ENCODE data around the gene ERICH6.

The ERICH6 gene

DNA sequence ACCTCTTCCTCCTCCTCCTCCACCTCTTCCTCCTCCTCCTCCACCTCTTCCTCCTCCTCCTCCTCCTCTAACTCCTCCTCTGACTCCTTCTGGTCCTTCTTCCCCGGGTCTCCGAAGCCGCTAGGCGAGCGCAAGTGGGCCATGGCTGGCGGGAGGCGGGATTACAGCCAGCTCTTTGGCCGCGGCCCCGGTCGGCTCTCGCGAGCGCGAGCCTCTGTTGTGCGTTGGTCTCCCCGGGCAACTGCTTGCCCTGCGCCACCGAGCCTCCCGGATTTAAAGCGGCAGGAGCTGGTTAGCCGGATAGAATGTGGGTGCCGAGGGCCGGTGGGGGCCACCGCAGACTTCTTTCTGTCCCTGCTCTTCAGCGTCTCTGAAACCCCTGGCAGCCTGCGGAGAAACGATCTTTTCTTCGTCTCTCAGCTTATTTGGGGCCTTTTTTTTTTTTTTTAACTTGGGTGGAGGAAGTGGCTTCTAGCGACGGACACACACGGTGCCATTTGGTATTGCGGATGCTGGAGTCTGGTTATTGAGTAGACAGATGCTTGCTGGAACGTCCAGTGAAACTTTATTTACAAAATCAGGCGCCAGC is at the start of gene ERICH6:
TSS of gene ERICH6 (minus strand) at position 165 of the 589 bp plus-strand sequence. CDS start at position 143, 22 bp downstream.
- peak within 1 kb of the TSS; percentile 61 for H3K4me3 ChIP-seq (ENCODE audit: low read depth, low read length)
- TF ChIP-seq, protein P1, sequence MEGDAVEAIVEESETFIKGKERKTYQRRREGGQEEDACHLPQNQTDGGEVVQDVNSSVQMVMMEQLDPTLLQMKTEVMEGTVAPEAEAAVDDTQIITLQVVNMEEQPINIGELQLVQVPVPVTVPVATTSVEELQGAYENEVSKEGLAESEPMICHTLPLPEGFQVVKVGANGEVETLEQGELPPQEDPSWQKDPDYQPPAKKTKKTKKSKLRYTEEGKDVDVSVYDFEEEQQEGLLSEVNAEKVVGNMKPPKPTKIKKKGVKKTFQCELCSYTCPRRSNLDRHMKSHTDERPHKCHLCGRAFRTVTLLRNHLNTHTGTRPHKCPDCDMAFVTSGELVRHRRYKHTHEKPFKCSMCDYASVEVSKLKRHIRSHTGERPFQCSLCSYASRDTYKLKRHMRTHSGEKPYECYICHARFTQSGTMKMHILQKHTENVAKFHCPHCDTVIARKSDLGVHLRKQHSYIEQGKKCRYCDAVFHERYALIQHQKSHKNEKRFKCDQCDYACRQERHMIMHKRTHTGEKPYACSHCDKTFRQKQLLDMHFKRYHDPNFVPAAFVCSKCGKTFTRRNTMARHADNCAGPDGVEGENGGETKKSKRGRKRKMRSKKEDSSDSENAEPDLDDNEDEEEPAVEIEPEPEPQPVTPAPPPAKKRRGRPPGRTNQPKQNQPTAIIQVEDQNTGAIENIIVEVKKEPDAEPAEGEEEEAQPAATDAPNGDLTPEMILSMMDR (IDR thresholded peaks at IDR 0.05; ENCODE audit: borderline replicate concordance, insufficient read depth, low read depth, low read length), result no peak

DNA sequence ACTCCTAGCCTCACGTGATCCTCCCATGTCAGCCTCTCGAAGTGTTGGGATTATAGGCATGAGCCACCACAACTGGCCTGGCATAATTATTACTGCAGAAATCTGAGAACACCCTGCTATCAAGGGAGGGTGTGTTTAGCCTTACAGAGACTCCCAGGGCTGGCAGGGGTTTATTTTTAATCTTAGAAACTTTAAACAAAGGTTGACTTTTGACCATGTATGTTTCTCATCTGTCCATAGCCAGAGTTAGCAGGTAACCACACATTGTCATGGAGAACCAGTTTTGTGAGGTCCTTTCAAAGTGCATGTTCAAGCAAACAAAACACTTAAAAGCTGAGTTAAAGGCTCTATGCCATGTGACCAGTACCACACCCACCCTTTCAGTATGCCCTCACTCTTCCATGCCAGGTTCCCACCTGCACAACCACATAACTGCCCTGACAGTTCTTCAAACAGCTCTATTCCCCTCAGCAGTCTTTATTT is 48.1 kb upstream of the ERICH6 start:
- TF ChIP-seq, protein P1 (IDR thresholded peaks at IDR 0.05; ENCODE audit: borderline replicate concordance, insufficient read depth, low read depth, low read length), result no peak
- H3K4me3 ChIP-seq (ENCODE audit: low read depth, low read length), result no peak overlapping the region

DNA sequence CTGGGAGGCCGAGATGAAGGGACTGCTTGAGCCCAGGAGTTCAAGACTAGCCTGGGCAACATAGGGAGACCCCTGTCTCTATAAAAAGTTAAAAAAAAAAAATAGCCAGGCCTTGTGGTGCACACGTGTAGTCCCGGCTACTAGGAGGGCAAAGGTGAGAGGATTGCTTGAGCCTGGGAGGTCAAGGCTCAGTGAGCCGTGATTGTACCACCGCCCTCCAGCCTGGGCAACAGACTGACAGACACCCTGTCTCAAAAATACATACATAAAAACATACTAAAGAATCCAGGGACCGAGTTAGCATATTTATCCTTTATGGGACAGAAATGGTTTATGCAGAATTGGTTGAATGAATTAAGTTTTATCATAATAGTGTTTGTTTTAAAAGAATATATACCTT is 45.5 kb upstream of the ERICH6 start:
- no peak overlapping the region for H3K4me3 ChIP-seq (ENCODE audit: low read depth, low read length)
- TF ChIP-seq, protein P1 (IDR thresholded peaks at IDR 0.05; ENCODE audit: borderline replicate concordance, insufficient read depth, low read depth, low read length), result no peak

DNA sequence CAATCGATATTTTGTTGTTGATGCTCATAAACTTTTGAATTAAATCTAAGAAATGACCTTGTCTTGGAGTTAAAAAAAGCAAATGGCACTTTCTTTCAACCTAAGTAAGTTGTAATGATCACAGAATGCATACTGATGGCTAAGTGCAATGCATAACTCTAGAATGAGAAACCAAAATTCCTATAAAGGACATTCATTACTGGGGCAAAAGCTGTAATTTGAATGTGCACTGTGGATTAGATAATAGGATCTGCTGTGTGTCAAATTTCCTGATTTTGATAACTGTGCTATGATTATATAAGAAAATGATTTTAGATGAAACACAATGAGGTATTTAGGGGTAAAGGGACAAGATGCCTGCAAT is 44.9 kb upstream of the ERICH6 start:
- H3K4me3 ChIP-seq (ENCODE audit: low read depth, low read length), result no peak overlapping the region

DNA sequence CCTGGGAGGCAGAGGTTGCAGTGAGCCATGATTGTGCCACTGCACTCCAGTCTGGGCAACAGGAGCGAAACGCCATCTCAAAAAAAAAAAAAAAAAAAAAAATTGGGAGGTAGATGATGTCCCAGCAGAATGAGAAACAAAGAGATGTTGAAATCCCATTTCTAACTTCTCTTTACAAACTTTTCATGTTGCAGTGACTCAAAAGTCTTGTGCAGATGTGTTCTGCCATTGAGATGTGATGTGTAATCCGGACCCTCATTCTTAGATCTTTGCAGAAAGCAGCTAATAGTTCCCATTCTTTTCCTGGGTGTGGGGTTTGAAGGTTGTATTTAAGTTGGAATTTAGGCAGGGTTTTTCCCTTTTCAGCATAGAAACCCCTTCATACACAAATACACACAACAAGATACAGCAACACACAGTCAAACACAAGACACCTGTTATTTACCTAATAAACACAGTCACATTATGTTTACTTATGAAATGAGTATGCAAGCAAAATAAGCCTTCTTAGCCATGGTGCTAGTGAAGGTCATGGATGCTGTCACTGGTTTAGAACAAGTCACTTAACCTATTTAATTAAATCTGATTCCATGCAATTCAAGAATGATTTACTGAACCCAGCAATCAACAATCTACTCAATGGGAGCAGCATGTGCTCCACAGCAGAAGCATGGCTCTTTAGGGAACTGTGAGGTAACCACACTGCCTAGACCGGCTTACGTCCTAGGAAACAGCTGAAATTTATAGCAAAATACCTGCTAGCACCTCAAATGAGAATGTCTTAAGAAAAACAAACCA is 44.4 kb upstream of the ERICH6 start:
- H3K4me3 ChIP-seq (ENCODE audit: low read depth, low read length), result no peak overlapping the region
- TF ChIP-seq, protein P1 (IDR thresholded peaks at IDR 0.05; ENCODE audit: borderline replicate concordance, insufficient read depth, low read depth, low read length), result no peak

More for the DNA sequence above, 44.9 kb upstream of the ERICH6 start:
- TF ChIP-seq, protein P1 (IDR thresholded peaks at IDR 0.05; ENCODE audit: borderline replicate concordance, insufficient read depth, low read depth, low read length), result no peak

DNA sequence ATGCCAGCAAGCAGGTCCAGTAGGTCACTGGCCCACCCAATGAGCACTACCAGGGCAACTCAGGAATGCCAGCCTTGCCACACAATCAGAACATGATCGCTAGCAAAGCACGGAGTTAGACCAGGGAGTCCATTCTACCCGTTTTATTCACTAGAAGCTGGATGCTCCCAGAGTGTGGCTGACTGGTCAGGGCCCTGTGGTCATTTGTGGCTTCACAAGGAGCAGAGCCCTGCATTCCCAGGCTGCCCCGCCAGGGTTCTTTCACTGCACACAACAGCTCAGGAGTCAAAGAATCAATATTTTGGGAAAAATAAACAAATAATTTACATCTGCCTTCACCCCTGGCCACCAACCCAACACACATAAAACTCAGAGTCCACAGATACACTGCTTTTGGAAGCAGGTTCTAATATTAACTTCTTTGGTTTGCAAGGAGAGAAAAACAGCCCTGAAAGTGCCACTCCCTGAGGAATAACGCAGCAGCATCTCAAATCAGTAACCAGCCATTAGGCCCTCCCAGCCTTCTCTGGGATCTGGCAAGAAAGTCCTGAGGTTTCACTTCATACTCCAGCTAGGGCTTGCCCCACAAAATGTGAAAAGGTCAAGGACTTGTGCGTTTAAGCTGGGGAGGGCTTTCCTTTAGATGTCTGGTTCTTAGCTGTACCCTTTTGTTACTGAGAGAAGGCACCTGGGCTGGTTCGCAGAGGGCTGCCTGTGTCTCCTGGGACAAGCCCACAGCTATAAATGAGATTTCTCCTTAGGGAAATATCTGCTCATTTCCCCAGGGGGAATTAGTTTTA is 43.3 kb upstream of the ERICH6 start:
- no peak overlapping the region for H3K4me3 ChIP-seq (ENCODE audit: low read depth, low read length)
- TF ChIP-seq, protein P1 (IDR thresholded peaks at IDR 0.05; ENCODE audit: borderline replicate concordance, insufficient read depth, low read depth, low read length), result no peak

Data from GM12875 (cell line).